Smooth muscle cell (in vitro differentiated cells): ENCODE measurements around the gene ETFDH. TPM values are rescaled to one million over a fixed set of nuclear protein-coding genes. Genes with fewer than 3 reads are reported as not detected.
A peak's percentile ranks its signal among the peaks of the same experiment; 100 is the strongest.
"Not testable (repeated sequence)": the region's sequence is repeated elsewhere in the genome, so short reads cannot be mapped to it uniquely, and the experiment has no call there.

Experiments used
- DNase-seq: peaks from one replicate; lab custom pipeline; 2025; ENCODE audit not compliant: unreplicated experiment; lab: John Stamatoyannopoulos, UW
- H2AFZ ChIP-seq: fragments of 200-600 bp; sonication (generic); 2 replicates; pipeline ENCODE4 v1.6.0; 2016; ENCODE audit warnings: antibody characterized with exemption, low read depth, mild to moderate bottlenecking
- H3F3A ChIP-seq: fragments of 200-600 bp; sonication (generic); 2 replicates; pipeline ENCODE4 v1.6.0; 2017; ENCODE audit warnings: antibody characterized with exemption, low read depth
- H3K27ac ChIP-seq: fragments of 200-600 bp; sonication (generic); 2 replicates; pipeline ENCODE4 v1.5.1; 2016; ENCODE audit warnings: low read depth, mild to moderate bottlenecking
- H3K27me3 ChIP-seq: fragments of 200-600 bp; sonication (generic); 2 replicates; pipeline ENCODE4 v1.6.1; 2016; ENCODE audit warnings: low read depth, mild to moderate bottlenecking
- H3K36me3 ChIP-seq: fragments of 200-600 bp; sonication (generic); 2 replicates; pipeline ENCODE4 v1.5.1; 2016; ENCODE audit warnings: low read depth
- H3K4me1 ChIP-seq: fragments of 200-600 bp; sonication (generic); 2 replicates; pipeline ENCODE4 v1.5.1; 2016; ENCODE audit warnings: low read depth
- H3K4me2 ChIP-seq: fragments of 200-600 bp; sonication (generic); 2 replicates; pipeline ENCODE4 v1.6.0; 2016; ENCODE audit warnings: mild to moderate bottlenecking
- H3K4me3 ChIP-seq: fragments of 200-600 bp; sonication (generic); 2 replicates; pipeline ENCODE4 v1.5.1; 2016; ENCODE audit warnings: mild to moderate bottlenecking
- H3K79me2 ChIP-seq: fragments of 200-600 bp; sonication (generic); 2 replicates; pipeline ENCODE4 v1.6.0; 2016; ENCODE audit warnings: low read depth, mild to moderate bottlenecking
- H3K9ac ChIP-seq: fragments of 200-600 bp; sonication (generic); 2 replicates; pipeline ENCODE4 v1.6.0; 2016; ENCODE audit warnings: low read depth
- H3K9me3 ChIP-seq: fragments of 200-600 bp; sonication (generic); replicated peaks from 2 replicates; pipeline ENCODE4 v1.5.1; 2016; ENCODE audit warnings: low read depth
- H4K20me1 ChIP-seq: fragments of 200-600 bp; sonication (generic); 2 replicates; pipeline ENCODE4 v1.6.0; 2016; ENCODE audit warnings: low read depth
- WGBS: methylation state at CpG from one replicate; pipeline ENCODE4 v1.1.7; 2016; ENCODE audit warnings: low lambda C conversion rate; 5-methylcytosine and 5-hydroxymethylcytosine counted together
- polyA plus RNA-seq: library from polyadenylated mRNA; unstranded; fragments of >200 nt; fragmentation: Nextera tagmentation; extraction: Ambion mirVana; gene quantifications from 2 replicates; pipeline ENCODE4 v1.2.1, GENCODE V29; 2016
- total RNA-seq: library from RNA; depleted of rRNA; stranded (reverse); fragments of >200 nt; gene quantifications from 2 replicates; pipeline ENCODE4 v1.2.3, GENCODE V29; 2014
- TF ChIP-seq, protein P1 (sequence below): fragments of 200-600 bp; sonication (generic); IDR thresholded peaks from 2 replicates; pipeline ENCODE4 v1.5.1; 2017; ENCODE audit warnings: borderline replicate concordance, mild to moderate bottlenecking, antibody characterized with exemption; ENCODE audit not compliant: insufficient read depth, poor library complexity, severe bottlenecking

Gene ETFDH
- total and polyA plus RNA-seq, 2 experiments from 2014 or later = 9.0 to 9.6 TPM

DNA sequence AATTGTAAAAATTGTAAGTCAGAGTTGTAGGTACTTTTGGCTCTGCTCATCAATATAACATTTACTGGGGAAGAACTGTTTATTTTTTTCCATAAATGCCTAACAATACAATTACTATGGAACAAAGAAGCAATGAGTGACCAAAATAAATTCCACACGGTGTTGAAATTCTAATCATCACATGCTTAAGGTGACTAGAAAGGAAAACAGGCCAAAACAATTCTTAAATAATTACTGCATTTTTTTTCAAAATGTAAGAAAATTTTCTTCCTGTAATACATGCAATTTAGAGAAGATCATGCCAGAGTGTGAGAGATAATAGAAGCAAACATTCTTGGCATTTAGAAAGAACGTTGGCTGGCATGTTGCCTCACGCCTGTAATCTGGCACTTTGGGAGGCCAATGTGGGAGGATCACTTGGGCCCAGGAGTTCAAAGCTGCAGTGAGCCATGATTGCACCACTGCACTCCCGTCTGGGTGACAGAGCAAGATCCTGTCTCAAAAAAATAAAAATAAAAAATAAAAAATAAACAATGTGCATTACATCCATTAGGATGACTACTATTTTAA lies 22.9 kb upstream of the ETFDH start:
- Histone ChIP-seq H3K4me2 (no peak overlapping the region), H3K27me3 (no peaks in the 10 kb centered on the region), H4K20me1 (no peaks in the 10 kb centered on the region), H3F3A (no peaks in the 10 kb centered on the region), H3K36me3 (no peaks in the 10 kb centered on the region), H3K79me2 (no peaks in the 10 kb centered on the region), H3K4me1 (no peaks in the 10 kb centered on the region), H3K9me3 (no peaks in the 10 kb centered on the region), H2AFZ (no peak overlapping the region), H3K27ac (no peak overlapping the region), H3K9ac (no peak overlapping the region), H3K4me3 (no peak overlapping the region)
- no peak for DNase-seq
- TF ChIP-seq, protein P1, sequence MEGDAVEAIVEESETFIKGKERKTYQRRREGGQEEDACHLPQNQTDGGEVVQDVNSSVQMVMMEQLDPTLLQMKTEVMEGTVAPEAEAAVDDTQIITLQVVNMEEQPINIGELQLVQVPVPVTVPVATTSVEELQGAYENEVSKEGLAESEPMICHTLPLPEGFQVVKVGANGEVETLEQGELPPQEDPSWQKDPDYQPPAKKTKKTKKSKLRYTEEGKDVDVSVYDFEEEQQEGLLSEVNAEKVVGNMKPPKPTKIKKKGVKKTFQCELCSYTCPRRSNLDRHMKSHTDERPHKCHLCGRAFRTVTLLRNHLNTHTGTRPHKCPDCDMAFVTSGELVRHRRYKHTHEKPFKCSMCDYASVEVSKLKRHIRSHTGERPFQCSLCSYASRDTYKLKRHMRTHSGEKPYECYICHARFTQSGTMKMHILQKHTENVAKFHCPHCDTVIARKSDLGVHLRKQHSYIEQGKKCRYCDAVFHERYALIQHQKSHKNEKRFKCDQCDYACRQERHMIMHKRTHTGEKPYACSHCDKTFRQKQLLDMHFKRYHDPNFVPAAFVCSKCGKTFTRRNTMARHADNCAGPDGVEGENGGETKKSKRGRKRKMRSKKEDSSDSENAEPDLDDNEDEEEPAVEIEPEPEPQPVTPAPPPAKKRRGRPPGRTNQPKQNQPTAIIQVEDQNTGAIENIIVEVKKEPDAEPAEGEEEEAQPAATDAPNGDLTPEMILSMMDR = no peak
- 77% methylated on average over 4 of the region's 4 CpGs for WGBS

DNA sequence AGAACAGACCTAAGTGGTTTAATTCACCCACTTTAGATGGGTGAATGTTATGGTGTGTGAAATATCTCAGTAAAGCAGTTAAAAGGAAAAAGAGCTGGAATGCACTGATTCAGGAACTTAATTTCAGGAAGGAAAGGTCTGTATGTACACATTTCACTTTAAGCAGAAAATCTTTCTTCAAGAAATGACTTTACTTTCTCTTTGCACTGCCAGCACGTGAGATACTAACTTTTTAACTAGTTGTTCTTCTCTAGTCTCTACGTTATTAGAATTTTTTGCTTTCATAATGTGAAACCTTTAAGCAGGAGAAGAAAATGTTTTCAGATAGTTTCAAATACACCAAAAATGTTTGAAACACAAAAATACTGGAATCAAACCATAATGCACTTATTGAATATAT lies 19.2 kb upstream of the ETFDH start:
- H3K27me3 ChIP-seq = no peaks in the 10 kb centered on the region
- no peak overlapping the region for H3K9ac ChIP-seq
- no peak overlapping the region for H3K27ac ChIP-seq
- peak overlapping the region; percentile 45 for H2AFZ ChIP-seq
- DNase-seq = no peak
- no peaks in the 10 kb centered on the region for H3K79me2 ChIP-seq
- H3K4me3 ChIP-seq = no peak overlapping the region
- WGBS = 81% methylated on average over 2 of the region's 2 CpGs
- TF ChIP-seq, protein P1 = no peak
- H3K4me2 ChIP-seq = no peak overlapping the region
- no peaks in the 10 kb centered on the region for H3F3A ChIP-seq
- no peaks in the 10 kb centered on the region for H3K4me1 ChIP-seq
- no peaks in the 10 kb centered on the region for H3K9me3 ChIP-seq
- no peaks in the 10 kb centered on the region for H3K36me3 ChIP-seq
- H4K20me1 ChIP-seq = no peaks in the 10 kb centered on the region

- no peak for DNase-seq
- Histone ChIP-seq H3K4me3 (no peak overlapping the region), H3K4me1 (no peaks in the 10 kb centered on the region), H2AFZ (no peak overlapping the region), H3K27me3 (no peaks in the 10 kb centered on the region), H3K36me3 (no peaks in the 10 kb centered on the region), H3K9me3 (no peaks in the 10 kb centered on the region), H3K27ac (no peak overlapping the region), H4K20me1 (no peaks in the 10 kb centered on the region), H3F3A (no peaks in the 10 kb centered on the region), H3K4me2 (no peak overlapping the region), H3K9ac (no peak overlapping the region), H3K79me2 (no peaks in the 10 kb centered on the region)
- TF ChIP-seq, protein P1 = no peak
- WGBS = 83% methylated on average over 1 of the region's 1 CpG
These were observed 15.7 kb upstream of the ETFDH start for GRCh38 chr4:158656439-158656838.

- TF ChIP-seq, protein P1 = no peak
- DNase-seq = no peak
- H3K27ac ChIP-seq = no peak overlapping the region
- no peaks in the 10 kb centered on the region for H3K9me3 ChIP-seq
- no peaks in the 10 kb centered on the region for H4K20me1 ChIP-seq
- H3K4me3 ChIP-seq = no peak overlapping the region
- H3K79me2 ChIP-seq = no peaks in the 10 kb centered on the region
- H3K27me3 ChIP-seq = no peaks in the 10 kb centered on the region
- no peaks in the 10 kb centered on the region for H3K36me3 ChIP-seq
- 95% methylated on average over 10 of the region's 11 CpGs for WGBS
- no peak overlapping the region for H2AFZ ChIP-seq
- H3K4me2 ChIP-seq = no peak overlapping the region
- no peaks in the 10 kb centered on the region for H3K4me1 ChIP-seq
- H3K9ac ChIP-seq = no peak overlapping the region
- no peaks in the 10 kb centered on the region for H3F3A ChIP-seq
These were observed 14.8 kb upstream of the ETFDH start for GRCh38 chr4:158657291-158657690.

DNA sequence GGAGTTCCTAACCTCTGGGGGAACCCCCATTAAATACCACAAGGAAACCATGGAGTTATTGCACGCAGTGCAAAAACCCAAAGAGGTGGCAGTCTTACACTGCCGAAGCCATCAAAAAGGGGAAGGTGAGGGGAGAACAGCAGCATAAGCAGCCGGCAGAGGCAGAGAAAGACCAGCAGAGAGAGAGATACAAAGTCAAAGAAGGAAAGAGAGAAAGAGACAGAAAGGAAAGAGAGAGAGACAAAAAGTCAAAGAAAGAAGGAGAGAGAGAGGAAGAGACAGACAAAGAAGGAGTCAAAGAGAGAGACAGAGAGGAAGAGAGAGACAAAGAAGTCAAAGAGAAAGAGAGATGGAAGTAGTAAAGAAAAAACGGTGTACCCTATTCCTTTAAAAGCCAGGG lies 8.8 kb upstream of the ETFDH start:
- WGBS = 79% methylated on average over 4 of the region's 4 CpGs
- H3K9ac ChIP-seq, DNase-seq, H3K4me1 ChIP-seq, H3K79me2 ChIP-seq, H3K36me3 ChIP-seq, H4K20me1 ChIP-seq, H3K27me3 ChIP-seq, H3K4me2 ChIP-seq, H3K27ac ChIP-seq, H3F3A ChIP-seq, H3K9me3 ChIP-seq, H3K4me3 ChIP-seq, H2AFZ ChIP-seq: not testable (repeated sequence)
